ENCODE results near the gene PDIA4. TPM values are rescaled to one million over a fixed set of nuclear protein-coding genes. Genes with fewer than 3 reads are reported as not detected.

The PDIA4 gene
- total RNA-seq, 1 experiment from 2014 or later, result 341 TPM

DNA sequence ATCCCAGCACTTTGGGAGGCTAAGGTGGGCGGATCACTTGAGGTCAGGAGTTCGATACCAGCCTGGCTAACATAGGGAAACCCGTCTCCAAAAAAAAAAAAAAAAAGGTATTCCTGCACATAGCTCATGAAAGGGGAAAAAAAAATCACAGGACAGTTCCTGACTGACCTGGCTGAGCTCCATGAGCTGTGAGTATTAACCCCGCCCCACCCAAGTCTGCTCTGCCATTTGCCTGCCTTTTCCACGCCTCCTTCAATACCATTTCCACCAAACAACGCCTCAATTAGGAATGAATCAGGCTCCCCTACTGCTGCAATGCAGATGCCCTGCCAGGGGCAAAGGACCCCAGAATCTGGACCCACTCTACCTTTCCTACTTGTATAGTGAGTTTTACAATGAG lies 55.0 kb downstream of the PDIA4 start:
- Mint-ChIP-seq H3K36me3 (no peaks in the 10 kb centered on the region), H3K27ac (no peak overlapping the region), H3K27me3 (ENCODE audit: low read depth) (no peaks in the 10 kb centered on the region), H3K9me3 (no peaks in the 10 kb centered on the region), H3K4me1 (peaks cover 24% of the 10 kb centered on the region), H3K4me3 (no peak overlapping the region)
- TF ChIP-seq NFATC4 (CRISPR knock-in tag; IDR thresholded peaks at IDR 0.05) (no peak), ATF2 (CRISPR knock-in tag; IDR thresholded peaks at IDR 0.05; ENCODE audit: borderline replicate concordance, low read depth) (no peak), EMX1 (CRISPR knock-in tag; IDR thresholded peaks at IDR 0.05) (no peak), NR2C2 (CRISPR knock-in tag; IDR thresholded peaks at IDR 0.05) (no peak), GABPB1 (CRISPR knock-in tag; IDR thresholded peaks at IDR 0.05) (no peak), CREB1 (CRISPR knock-in tag; IDR thresholded peaks at IDR 0.05) (no peak), OVOL2 (CRISPR knock-in tag; IDR thresholded peaks at IDR 0.05; ENCODE audit: borderline replicate concordance) (no peak), ATF6 (CRISPR knock-in tag; IDR thresholded peaks at IDR 0.05) (no peak), ZNF671 (CRISPR knock-in tag; IDR thresholded peaks at IDR 0.05) (no peak), MYBL2 (CRISPR knock-in tag; IDR thresholded peaks at IDR 0.05) (no peak), ETV6 (CRISPR knock-in tag; IDR thresholded peaks at IDR 0.05) (no peak)
- TF ChIP-seq, protein P1, sequence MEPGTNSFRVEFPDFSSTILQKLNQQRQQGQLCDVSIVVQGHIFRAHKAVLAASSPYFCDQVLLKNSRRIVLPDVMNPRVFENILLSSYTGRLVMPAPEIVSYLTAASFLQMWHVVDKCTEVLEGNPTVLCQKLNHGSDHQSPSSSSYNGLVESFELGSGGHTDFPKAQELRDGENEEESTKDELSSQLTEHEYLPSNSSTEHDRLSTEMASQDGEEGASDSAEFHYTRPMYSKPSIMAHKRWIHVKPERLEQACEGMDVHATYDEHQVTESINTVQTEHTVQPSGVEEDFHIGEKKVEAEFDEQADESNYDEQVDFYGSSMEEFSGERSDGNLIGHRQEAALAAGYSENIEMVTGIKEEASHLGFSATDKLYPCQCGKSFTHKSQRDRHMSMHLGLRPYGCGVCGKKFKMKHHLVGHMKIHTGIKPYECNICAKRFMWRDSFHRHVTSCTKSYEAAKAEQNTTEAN (CRISPR knock-in tag; IDR thresholded peaks at IDR 0.05), result no peak
- TF ChIP-seq, protein P2, sequence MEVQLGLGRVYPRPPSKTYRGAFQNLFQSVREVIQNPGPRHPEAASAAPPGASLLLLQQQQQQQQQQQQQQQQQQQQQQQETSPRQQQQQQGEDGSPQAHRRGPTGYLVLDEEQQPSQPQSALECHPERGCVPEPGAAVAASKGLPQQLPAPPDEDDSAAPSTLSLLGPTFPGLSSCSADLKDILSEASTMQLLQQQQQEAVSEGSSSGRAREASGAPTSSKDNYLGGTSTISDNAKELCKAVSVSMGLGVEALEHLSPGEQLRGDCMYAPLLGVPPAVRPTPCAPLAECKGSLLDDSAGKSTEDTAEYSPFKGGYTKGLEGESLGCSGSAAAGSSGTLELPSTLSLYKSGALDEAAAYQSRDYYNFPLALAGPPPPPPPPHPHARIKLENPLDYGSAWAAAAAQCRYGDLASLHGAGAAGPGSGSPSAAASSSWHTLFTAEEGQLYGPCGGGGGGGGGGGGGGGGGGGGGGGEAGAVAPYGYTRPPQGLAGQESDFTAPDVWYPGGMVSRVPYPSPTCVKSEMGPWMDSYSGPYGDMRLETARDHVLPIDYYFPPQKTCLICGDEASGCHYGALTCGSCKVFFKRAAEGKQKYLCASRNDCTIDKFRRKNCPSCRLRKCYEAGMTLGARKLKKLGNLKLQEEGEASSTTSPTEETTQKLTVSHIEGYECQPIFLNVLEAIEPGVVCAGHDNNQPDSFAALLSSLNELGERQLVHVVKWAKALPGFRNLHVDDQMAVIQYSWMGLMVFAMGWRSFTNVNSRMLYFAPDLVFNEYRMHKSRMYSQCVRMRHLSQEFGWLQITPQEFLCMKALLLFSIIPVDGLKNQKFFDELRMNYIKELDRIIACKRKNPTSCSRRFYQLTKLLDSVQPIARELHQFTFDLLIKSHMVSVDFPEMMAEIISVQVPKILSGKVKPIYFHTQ (CRISPR knock-in tag; IDR thresholded peaks at IDR 0.05), result no peak
- DNase-seq (ENCODE audit: low spot score), result no peak
- POLR2A ChIA-PET, result interaction anchor here (0.7 kb wide), 2 partner anchors 20 to 99 kb away, joined by 3 to 4 read pairs; no protein-coding TSS in a partner anchor
- CTCF ChIA-PET, result interaction anchor here (0.5 to 1.4 kb wide), 2 partner anchors 30 to 93 kb away, joined by 3 to 4 read pairs; no protein-coding TSS in a partner anchor
- no peak for ATAC-seq

DNA sequence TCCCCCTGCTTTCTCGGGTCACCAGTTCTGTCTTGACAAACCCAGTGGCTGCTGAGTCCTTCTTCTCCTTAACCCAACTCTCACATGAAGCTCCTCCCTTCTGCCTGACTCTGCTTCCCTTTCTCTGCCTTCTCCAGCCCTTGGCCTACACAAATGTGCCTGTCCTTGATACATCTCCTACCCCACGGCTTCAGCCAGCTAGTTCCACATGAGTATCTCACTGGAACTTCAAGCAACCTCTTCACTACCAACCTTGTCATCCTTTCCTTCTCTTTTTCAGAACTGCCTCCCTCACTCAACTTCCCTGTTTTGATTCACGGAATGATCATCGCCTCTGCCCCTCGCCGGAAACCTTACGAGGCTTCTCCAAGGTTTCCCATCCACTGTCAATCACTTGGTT lies 55.9 kb downstream of the PDIA4 start:
- ChIA-PET POLR2A (no interaction called here), CTCF (interaction anchor here (1.4 kb wide), 1 partner anchor 94 kb away, joined by 4 read pairs; no protein-coding TSS in a partner anchor)
- Mint-ChIP-seq H3K27me3 (ENCODE audit: low read depth) (no peaks in the 10 kb centered on the region), H3K9me3 (no peaks in the 10 kb centered on the region), H3K27ac (peak overlapping the region; percentile 55), H3K4me3 (no peak overlapping the region), H3K4me1 (peaks cover 20% of the 10 kb centered on the region), H3K36me3 (no peaks in the 10 kb centered on the region)
- ATAC-seq, result no peak
- DNase-seq (ENCODE audit: low spot score), result no peak
- no peak for TF ChIP-seq ZNF671 (CRISPR knock-in tag; IDR thresholded peaks at IDR 0.05)
- TF ChIP-seq, protein P3, sequence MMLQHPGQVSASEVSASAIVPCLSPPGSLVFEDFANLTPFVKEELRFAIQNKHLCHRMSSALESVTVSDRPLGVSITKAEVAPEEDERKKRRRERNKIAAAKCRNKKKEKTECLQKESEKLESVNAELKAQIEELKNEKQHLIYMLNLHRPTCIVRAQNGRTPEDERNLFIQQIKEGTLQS (CRISPR knock-in tag; conservative IDR thresholded peaks at IDR 0.05), result no peak
- TF ChIP-seq, protein P4, sequence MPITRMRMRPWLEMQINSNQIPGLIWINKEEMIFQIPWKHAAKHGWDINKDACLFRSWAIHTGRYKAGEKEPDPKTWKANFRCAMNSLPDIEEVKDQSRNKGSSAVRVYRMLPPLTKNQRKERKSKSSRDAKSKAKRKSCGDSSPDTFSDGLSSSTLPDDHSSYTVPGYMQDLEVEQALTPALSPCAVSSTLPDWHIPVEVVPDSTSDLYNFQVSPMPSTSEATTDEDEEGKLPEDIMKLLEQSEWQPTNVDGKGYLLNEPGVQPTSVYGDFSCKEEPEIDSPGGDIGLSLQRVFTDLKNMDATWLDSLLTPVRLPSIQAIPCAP (CRISPR knock-in tag; IDR thresholded peaks at IDR 0.05), result no peak
- TF ChIP-seq, protein P5, sequence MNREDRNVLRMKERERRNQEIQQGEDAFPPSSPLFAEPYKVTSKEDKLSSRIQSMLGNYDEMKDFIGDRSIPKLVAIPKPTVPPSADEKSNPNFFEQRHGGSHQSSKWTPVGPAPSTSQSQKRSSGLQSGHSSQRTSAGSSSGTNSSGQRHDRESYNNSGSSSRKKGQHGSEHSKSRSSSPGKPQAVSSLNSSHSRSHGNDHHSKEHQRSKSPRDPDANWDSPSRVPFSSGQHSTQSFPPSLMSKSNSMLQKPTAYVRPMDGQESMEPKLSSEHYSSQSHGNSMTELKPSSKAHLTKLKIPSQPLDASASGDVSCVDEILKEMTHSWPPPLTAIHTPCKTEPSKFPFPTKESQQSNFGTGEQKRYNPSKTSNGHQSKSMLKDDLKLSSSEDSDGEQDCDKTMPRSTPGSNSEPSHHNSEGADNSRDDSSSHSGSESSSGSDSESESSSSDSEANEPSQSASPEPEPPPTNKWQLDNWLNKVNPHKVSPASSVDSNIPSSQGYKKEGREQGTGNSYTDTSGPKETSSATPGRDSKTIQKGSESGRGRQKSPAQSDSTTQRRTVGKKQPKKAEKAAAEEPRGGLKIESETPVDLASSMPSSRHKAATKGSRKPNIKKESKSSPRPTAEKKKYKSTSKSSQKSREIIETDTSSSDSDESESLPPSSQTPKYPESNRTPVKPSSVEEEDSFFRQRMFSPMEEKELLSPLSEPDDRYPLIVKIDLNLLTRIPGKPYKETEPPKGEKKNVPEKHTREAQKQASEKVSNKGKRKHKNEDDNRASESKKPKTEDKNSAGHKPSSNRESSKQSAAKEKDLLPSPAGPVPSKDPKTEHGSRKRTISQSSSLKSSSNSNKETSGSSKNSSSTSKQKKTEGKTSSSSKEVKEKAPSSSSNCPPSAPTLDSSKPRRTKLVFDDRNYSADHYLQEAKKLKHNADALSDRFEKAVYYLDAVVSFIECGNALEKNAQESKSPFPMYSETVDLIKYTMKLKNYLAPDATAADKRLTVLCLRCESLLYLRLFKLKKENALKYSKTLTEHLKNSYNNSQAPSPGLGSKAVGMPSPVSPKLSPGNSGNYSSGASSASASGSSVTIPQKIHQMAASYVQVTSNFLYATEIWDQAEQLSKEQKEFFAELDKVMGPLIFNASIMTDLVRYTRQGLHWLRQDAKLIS (CRISPR knock-in tag; IDR thresholded peaks at IDR 0.05; ENCODE audit: borderline replicate concordance), result no peak
- no peak for TF ChIP-seq CREB1 (CRISPR knock-in tag; IDR thresholded peaks at IDR 0.05)
- TF ChIP-seq GTF2I (CRISPR knock-in tag; conservative IDR thresholded peaks at IDR 0.05), result no peak
- no peak for TF ChIP-seq ATF2 (CRISPR knock-in tag; IDR thresholded peaks at IDR 0.05; ENCODE audit: borderline replicate concordance, low read depth)
- TF ChIP-seq, protein P6, sequence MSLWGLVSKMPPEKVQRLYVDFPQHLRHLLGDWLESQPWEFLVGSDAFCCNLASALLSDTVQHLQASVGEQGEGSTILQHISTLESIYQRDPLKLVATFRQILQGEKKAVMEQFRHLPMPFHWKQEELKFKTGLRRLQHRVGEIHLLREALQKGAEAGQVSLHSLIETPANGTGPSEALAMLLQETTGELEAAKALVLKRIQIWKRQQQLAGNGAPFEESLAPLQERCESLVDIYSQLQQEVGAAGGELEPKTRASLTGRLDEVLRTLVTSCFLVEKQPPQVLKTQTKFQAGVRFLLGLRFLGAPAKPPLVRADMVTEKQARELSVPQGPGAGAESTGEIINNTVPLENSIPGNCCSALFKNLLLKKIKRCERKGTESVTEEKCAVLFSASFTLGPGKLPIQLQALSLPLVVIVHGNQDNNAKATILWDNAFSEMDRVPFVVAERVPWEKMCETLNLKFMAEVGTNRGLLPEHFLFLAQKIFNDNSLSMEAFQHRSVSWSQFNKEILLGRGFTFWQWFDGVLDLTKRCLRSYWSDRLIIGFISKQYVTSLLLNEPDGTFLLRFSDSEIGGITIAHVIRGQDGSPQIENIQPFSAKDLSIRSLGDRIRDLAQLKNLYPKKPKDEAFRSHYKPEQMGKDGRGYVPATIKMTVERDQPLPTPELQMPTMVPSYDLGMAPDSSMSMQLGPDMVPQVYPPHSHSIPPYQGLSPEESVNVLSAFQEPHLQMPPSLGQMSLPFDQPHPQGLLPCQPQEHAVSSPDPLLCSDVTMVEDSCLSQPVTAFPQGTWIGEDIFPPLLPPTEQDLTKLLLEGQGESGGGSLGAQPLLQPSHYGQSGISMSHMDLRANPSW (CRISPR knock-in tag; conservative IDR thresholded peaks at IDR 0.05; ENCODE audit: low read depth), result no peak
